HG02938 (cell line): Measurements from ENCODE around the gene ZBTB18.
A peak's percentile ranks its signal among the peaks of the same experiment; 100 is the strongest.
"Not testable (repeated sequence)": the region's sequence is repeated elsewhere in the genome, so short reads cannot be mapped to it uniquely, and the experiment has no call there.

Experiments used
- ATAC-seq: cut with Tn5 transposase; IDR thresholded peaks from one replicate; pipeline ENCODE4 v1.9.1; 2021; ENCODE audit warnings: mild to moderate bottlenecking, moderate library complexity; ENCODE audit not compliant: unreplicated experiment

The ZBTB18 gene

DNA sequence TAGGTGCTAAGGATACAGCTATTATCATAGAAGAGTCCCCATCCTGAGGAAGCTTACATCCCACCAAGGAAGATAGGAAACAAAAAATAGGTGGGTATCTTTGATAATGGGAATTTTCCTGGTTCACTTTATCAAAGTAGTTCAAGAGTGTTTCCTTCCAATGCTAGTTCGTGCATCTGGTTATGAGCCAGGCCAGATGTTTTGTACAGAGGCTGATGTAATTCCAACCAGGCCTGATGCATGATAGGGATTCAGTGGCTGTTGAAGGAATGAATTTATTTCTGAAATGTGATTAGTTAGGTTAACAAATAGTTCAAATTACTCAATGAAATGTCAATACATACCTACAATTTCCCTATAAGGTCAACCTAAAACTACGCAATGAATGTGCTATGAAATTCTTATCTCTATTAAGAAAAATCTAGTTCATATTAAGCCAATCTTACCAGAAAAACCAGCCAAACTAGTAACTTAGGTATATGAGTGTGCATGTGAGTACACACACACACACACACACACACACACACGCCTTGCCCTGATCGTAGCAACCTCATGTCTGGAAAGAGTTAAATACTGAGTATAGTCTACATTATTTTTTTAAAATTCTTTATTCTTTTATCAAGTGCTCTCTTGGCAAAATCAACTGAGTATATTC lies 9.5 kb upstream of the ZBTB18 start:
- no peak for ATAC-seq

GRCh38 chr1:244042293-244042692 lies 8.8 kb upstream of the ZBTB18 start:
- ATAC-seq: no peak

- no peak for ATAC-seq
Observed at GRCh38 chr1:244044423-244044822, 6.7 kb upstream of the ZBTB18 start.

DNA sequence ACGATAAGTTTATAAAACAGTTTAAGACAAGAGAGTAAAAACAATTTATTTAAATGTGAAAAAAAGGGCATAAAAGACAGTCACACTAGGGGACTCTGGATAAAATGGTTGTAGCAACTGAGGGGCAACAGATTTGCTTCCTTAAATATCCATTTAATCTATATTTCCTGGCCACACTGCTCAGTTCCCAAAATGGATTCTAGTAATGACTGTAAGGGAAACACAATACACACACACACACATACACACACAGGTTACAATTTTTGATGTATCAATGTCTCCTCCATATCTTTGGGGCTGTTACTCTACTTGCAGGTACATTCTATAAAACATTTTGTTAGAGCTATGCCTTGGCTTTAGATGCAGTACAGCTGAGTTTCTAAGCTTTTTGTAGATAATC lies 4.8 kb upstream of the ZBTB18 start:
- not testable (repeated sequence) for ATAC-seq

- no peak for ATAC-seq
Observed at GRCh38 chr1:244046907-244047611, 4.0 kb upstream of the ZBTB18 start.

DNA sequence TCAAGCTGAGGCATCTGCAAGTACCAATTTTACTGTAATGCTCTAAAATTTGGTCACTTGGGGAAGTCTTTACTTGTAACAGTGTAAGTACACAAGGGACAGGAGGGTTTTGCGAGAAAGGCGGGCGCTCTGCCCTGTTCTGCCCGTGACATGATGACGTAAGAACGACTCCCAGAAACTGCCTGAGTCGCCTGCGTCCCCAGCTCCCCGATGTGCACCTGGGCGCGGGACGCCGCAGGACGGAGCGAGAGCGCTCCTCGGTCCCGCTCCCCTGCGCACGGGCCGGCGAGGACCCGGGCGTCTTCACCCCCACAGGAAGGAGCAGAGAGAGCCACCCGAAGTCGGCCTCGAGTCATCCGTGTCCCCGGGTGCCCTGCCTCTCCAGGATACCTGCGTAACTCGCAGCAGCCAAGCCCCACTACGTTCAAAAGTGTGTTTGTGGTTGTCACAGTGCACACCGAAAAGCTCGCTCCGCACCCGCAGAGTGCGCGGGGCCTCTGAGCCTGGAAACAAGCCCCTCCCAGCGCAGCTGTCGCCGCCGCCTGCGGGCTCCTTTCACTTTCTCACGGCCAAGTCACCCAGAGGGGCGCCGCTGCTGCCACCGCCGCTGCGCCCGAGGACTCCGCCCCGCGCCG lies 3.3 kb upstream of the ZBTB18 start:
- peak; percentile 66 for ATAC-seq

DNA sequence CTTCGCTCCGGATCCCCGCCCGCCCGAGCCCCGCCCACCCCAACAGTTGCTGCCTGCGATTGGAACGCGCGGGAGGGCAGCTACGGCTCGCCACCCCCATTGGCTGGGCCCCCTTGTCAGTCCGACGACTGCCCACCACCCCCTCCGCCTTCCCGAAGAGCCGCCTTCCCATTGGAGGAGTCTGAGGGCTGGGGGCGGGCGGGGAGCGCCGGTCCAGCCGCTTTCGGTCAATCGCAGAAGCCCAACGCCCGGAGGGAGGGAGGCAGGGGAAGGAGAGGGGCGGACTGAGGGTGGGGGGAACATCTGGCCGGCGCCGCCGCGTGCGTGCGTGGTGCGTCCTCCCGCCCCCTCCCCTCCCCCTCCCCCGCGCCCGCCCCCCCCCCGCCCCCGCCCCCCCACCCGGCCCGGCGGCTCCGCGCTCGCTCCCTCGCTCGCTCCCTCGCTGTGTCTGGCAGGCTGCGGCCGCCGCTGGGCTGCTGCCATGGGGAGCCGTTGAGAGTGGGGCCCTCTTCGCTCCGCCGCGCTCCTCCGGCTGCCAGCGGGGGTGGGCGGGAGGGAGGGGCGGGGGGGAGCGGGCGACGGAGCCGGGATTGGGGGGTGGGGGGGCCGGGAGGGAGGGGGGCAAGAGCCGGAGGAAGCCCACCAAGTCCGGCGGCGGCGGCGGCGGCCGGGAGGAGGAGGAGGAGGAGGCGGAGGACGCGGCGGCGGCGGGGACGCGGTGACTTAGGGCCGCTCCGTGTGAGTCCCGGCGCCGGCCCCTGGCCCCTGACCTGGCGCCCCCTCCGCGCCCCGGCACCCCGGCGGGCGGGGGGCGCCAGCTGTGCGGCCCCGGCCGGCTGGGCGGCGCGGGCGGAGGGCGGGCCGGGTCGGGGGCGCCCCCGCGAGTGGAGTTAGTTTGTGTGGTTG lies 2.6 kb upstream of the ZBTB18 start:
- ATAC-seq: peak; percentile 72

DNA sequence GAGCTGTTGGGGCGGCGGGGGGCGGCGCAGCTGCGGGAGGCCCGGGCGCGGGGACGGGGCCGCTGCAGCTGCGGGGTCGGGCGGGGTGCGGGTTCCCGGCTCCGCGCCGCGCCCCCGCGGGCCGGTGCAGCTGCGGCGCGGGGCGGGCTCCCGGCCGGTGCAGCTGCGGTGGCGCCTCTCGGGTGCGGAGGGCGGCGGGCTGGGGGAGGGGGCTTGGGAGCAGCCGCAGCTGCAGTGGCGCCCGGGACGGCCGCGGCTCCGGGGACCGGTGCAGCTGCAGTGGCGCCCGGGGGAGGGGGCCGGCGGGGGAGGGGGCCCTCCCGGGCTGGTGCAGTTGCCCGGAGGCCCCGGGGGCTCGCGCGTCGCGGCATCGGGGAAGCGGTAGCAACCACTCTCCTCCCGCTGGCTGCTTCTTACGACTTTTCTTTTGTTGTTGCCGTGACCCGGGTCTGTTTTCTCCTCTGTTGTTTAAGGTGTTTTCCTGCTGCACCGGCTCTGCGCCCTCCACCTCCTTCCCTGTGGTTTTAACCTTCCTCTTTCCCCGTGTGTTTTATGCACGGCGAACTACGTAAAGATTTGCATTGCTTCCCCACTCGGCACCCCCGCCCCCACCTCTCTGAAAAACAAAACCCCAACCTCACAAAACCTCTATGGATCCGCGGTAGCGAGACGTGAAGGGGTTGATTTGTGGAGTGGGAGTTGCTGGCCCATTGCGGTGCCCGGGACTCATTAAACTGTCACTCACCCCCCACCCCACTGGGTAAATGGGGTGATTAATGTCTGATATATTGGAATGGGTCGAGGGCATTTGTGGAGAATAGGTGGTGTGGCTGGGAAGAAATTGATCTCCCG lies 1.7 kb upstream of the ZBTB18 start:
- ATAC-seq: no peak

DNA sequence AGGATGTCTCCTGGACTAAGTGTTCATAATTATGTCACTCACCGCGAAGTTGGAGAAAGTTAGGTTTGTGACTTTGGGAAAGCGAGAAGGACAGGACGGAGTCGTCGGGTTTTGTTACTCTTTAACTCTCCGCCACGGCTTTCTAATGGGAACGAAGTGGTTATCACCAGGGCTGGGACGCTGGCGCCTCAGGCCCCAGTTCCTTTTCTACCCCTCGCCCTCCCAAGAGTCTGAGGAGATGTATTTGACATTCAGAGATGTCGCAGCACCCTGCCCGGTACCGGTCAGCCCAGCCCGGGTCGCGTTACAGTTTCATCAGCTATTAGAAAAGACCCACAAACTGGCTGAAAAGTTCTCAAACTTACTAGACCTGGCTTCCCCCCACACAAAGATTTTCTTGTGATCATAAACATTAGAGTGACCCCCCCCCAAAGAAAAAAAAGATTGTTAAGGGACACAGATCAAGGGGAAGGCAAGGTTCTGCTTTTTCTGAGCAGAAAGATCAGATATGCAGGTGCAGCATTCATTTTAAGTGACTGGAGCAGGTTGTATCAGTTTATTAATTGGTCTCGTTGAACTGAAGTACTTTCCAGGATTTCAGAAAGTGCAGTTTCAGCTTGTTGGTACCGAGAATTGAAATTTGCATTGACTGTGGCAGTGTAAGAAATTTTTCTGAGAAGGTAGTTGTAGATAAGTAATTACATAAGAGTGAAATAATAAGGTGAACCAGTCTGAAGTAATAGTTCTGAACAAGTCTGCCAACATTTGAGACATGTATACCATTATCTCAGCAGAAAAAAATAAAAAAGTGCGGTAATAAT lies 859 bp upstream of the ZBTB18 start:
- no peak for ATAC-seq

- ATAC-seq: no peak
Observed at GRCh38 chr1:244052016-244052727, 1.1 kb downstream of the ZBTB18 start.

DNA sequence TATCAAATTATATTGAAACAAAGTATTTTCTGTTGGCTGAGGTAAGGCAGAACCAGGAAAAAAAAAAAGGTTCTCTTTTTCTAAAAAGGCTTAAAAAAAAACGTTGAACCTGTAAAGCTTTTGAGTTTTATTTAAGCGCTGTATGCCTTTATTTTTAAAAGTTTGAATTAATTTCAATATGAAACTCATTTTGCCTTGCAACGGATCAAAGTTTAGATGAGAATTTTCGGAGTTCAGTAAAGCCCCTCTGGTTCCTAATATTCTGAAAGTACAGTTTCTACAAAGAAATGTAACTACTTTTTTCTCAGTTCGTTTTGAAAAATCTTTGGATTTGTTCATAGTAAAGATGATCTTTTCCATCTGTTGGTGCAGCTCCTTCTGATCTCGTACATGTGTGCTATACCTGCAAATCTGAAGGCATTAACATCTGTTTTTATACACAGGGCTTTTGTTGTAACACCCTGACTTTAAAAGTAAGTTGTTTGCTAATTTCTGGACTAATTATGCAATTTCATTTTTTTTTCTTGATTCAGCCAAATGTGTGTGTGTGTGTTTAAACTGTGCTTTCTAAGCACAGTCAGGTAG lies 1.7 kb downstream of the ZBTB18 start:
- no peak for ATAC-seq

DNA sequence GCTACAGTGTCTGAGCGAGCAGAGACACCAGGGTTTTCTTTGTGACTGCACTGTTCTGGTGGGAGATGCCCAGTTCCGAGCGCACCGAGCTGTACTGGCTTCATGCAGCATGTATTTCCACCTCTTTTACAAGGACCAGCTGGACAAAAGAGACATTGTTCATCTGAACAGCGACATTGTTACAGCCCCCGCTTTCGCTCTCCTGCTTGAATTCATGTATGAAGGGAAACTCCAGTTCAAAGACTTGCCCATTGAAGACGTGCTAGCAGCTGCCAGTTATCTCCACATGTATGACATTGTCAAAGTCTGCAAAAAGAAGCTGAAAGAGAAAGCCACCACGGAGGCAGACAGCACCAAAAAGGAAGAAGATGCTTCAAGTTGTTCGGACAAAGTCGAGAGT lies 2.7 kb downstream of the ZBTB18 start:
- no peak for ATAC-seq

- no peak for ATAC-seq
Observed at GRCh38 chr1:244054247-244054923, 3.3 kb downstream of the ZBTB18 start.

- ATAC-seq: no peak
Observed at GRCh38 chr1:244054924-244055263, 3.8 kb downstream of the ZBTB18 start.

DNA sequence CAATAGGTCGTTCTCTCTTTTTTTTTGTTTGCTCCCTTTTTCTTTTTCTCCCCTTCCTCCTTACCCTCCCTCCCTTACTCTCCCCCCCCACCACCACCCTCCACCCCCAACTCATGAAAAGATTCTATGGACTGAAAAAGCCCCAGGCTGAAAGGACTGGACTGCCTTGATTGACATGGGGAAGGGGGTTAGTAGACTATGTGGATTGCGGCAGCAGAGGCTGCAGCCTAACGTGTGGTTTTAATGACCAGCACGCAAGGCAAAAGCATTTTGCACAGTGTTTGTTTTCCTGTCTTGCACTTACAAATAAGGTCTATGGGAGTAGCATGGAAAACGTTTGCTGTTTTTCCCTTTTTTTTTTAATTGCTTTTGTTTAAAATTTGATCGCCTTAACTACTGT lies 5.5 kb downstream of the ZBTB18 start:
- no peak for ATAC-seq

DNA sequence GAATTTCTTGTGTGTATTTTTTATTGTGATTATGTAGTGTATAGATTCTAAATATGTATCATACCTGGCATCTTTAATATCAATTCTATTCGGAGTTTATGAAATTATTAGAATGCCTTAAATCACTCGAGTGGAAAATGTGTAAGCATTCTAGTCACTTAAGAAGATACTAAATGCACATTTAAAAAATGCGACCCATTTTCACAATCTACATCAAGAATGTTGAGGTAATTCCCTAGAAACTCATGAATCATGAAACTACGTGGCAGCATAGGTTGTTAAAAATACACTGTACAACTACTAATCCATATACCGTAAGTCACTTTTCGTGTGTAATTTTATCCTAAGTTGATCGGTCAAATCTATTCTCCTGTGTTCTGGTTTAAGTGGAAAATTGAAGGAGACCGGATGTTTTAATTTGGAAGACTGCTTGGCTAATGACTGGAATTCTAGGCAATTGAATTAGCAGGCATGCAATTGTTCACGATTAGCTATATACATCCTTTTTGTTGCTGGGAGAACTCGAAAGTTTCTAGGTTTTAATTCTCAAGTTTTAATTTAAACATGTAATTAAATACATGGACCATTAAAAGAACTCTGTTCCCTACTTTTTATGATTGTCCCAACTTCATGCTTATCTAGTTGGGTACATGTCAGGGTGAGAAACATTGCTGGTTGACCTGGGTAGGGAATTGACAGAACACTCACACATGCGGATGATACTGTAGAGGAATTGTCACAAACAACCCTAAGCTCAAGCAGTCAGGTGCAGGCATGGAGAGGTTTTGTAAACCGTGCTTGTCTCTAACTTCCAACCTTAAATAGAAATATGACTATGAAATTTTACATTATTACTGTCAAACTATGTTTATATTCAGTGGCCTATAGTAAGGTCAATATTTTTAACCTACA lies 6.6 kb downstream of the ZBTB18 start:
- no peak for ATAC-seq

- ATAC-seq: no peak
Observed at GRCh38 chr1:244060117-244060516, 9.0 kb downstream of the ZBTB18 start.
